Measurements from ENCODE around the gene PROC.

Gene PROC

GRCh38 chr2:127428057-127428814, 10.0 kb downstream of the PROC start:
- Histone ChIP-seq H3K9ac (ENCODE audit: low read length) (no peak overlapping the region), H3K36me3 (ENCODE audit: low read length) (no peaks in the 10 kb centered on the region), H3K4me2 (ENCODE audit: low read depth, low read length, poor library complexity, severe bottlenecking) (no peak overlapping the region), H3K27ac (ENCODE audit: low read depth, low read length) (no peak overlapping the region), H3K9me2 (replicated peaks; ENCODE audit: insufficient read depth, low read length) (no peaks in the 10 kb centered on the region), H2AFZ (ENCODE audit: low read depth, low read length, severe bottlenecking) (no peak overlapping the region), H3K79me2 (ENCODE audit: insufficient read depth, low read length) (no peaks in the 10 kb centered on the region), H3F3A (ENCODE audit: insufficient read depth) (no peaks in the 10 kb centered on the region), H3K9me3 (ENCODE audit: insufficient read depth, low read length) (no peaks in the 10 kb centered on the region), H4K20me1 (ENCODE audit: low read depth, low read length) (no peaks in the 10 kb centered on the region), H3K4me3 (ENCODE audit: insufficient read depth, low read length, poor library complexity, severe bottlenecking) (no peak overlapping the region), H3K27me3 (ENCODE audit: low read length) (no peaks in the 10 kb centered on the region)
- no peak for TF ChIP-seq EZH2phosphoT487 (conservative IDR thresholded peaks at IDR 0.05; ENCODE audit: low read length)
- TF ChIP-seq, protein P1, sequence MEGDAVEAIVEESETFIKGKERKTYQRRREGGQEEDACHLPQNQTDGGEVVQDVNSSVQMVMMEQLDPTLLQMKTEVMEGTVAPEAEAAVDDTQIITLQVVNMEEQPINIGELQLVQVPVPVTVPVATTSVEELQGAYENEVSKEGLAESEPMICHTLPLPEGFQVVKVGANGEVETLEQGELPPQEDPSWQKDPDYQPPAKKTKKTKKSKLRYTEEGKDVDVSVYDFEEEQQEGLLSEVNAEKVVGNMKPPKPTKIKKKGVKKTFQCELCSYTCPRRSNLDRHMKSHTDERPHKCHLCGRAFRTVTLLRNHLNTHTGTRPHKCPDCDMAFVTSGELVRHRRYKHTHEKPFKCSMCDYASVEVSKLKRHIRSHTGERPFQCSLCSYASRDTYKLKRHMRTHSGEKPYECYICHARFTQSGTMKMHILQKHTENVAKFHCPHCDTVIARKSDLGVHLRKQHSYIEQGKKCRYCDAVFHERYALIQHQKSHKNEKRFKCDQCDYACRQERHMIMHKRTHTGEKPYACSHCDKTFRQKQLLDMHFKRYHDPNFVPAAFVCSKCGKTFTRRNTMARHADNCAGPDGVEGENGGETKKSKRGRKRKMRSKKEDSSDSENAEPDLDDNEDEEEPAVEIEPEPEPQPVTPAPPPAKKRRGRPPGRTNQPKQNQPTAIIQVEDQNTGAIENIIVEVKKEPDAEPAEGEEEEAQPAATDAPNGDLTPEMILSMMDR (IDR thresholded peaks at IDR 0.05; ENCODE audit: insufficient read depth, low read length, poor library complexity, severe bottlenecking): no peak

- H2AFZ ChIP-seq (ENCODE audit: low read depth, low read length, severe bottlenecking): no peak overlapping the region
- no peak overlapping the region for H3K27ac ChIP-seq (ENCODE audit: low read depth, low read length)
- H3K4me2 ChIP-seq (ENCODE audit: low read depth, low read length, poor library complexity, severe bottlenecking): no peak overlapping the region
- no peaks in the 10 kb centered on the region for H3K9me3 ChIP-seq (ENCODE audit: insufficient read depth, low read length)
- H3K9me2 ChIP-seq (replicated peaks; ENCODE audit: insufficient read depth, low read length): no peaks in the 10 kb centered on the region
- no peaks in the 10 kb centered on the region for H3K79me2 ChIP-seq (ENCODE audit: insufficient read depth, low read length)
- no peaks in the 10 kb centered on the region for H4K20me1 ChIP-seq (ENCODE audit: low read depth, low read length)
- no peaks in the 10 kb centered on the region for H3F3A ChIP-seq (ENCODE audit: insufficient read depth)
- H3K27me3 ChIP-seq (ENCODE audit: low read length): no peaks in the 10 kb centered on the region
- no peak for TF ChIP-seq EZH2phosphoT487 (conservative IDR thresholded peaks at IDR 0.05; ENCODE audit: low read length)
- TF ChIP-seq, protein P1 (IDR thresholded peaks at IDR 0.05; ENCODE audit: insufficient read depth, low read length, poor library complexity, severe bottlenecking): no peak
- H3K36me3 ChIP-seq (ENCODE audit: low read length): no peaks in the 10 kb centered on the region
- H3K4me3 ChIP-seq (ENCODE audit: insufficient read depth, low read length, poor library complexity, severe bottlenecking): no peak overlapping the region
- no peak overlapping the region for H3K9ac ChIP-seq (ENCODE audit: low read length)
These were observed 10.5 kb downstream of the PROC start for GRCh38 chr2:127428815-127429109.

- Histone ChIP-seq H3F3A (ENCODE audit: insufficient read depth) (no peaks in the 10 kb centered on the region), H3K4me2 (ENCODE audit: low read depth, low read length, poor library complexity, severe bottlenecking) (no peak overlapping the region), H3K36me3 (ENCODE audit: low read length) (no peaks in the 10 kb centered on the region)
These were observed 11.1 kb downstream of the PROC start for GRCh38 chr2:127429291-127429690.

More at GRCh38 chr2:127429291-127429690, 11.1 kb downstream of the PROC start:
- TF ChIP-seq, protein P1 (IDR thresholded peaks at IDR 0.05; ENCODE audit: insufficient read depth, low read length, poor library complexity, severe bottlenecking): no peak
- no peak for TF ChIP-seq EZH2phosphoT487 (conservative IDR thresholded peaks at IDR 0.05; ENCODE audit: low read length)
- Histone ChIP-seq H2AFZ (ENCODE audit: low read depth, low read length, severe bottlenecking) (no peak overlapping the region), H3K9me2 (replicated peaks; ENCODE audit: insufficient read depth, low read length) (no peaks in the 10 kb centered on the region), H3K27ac (ENCODE audit: low read depth, low read length) (no peak overlapping the region), H3K4me3 (ENCODE audit: insufficient read depth, low read length, poor library complexity, severe bottlenecking) (no peak overlapping the region), H3K79me2 (ENCODE audit: insufficient read depth, low read length) (no peaks in the 10 kb centered on the region), H3K9me3 (ENCODE audit: insufficient read depth, low read length) (no peaks in the 10 kb centered on the region), H3K9ac (ENCODE audit: low read length) (no peak overlapping the region), H3K27me3 (ENCODE audit: low read length) (no peaks in the 10 kb centered on the region), H4K20me1 (ENCODE audit: low read depth, low read length) (no peaks in the 10 kb centered on the region)

Measured in SU-DHL-6 (cell line).